ENCODE data around the gene DVL1.
"Not testable (repeated sequence)": the region's sequence is repeated elsewhere in the genome, so short reads cannot be mapped to it uniquely, and the experiment has no call there.

The DVL1 gene

GRCh38 chr1:1349256-1350012 lies at the start of gene DVL1:
Gene DVL1 (minus strand): TSS chr1:1349418. CDS start chr1:1349065, 353 bp downstream.
- DNase-seq, result peak; percentile 63 to 76

- no peak for DNase-seq
Observed at GRCh38 chr1:1398677-1399186, 49.5 kb upstream of the DVL1 start.

GRCh38 chr1:1397839-1398523 lies 48.8 kb upstream of the DVL1 start:
- no peak for DNase-seq

GRCh38 chr1:1395166-1395565 lies 45.9 kb upstream of the DVL1 start:
- DNase-seq, result no peak

- DNase-seq, result no peak
Observed at GRCh38 chr1:1394116-1394515, 44.9 kb upstream of the DVL1 start.

GRCh38 chr1:1393428-1393827 lies 44.2 kb upstream of the DVL1 start:
- DNase-seq, result no peak

GRCh38 chr1:1393014-1393413 lies 43.8 kb upstream of the DVL1 start:
- no peak for DNase-seq

- DNase-seq, result no peak
Observed at GRCh38 chr1:1391225-1391624, 42.0 kb upstream of the DVL1 start.

GRCh38 chr1:1390675-1391074 lies 41.5 kb upstream of the DVL1 start:
- DNase-seq, result no peak

- no peak for DNase-seq
Observed at GRCh38 chr1:1388078-1388472, 38.9 kb upstream of the DVL1 start.

GRCh38 chr1:1387098-1388077 lies 38.2 kb upstream of the DVL1 start:
- no peak for DNase-seq

GRCh38 chr1:1385931-1386330 lies 36.7 kb upstream of the DVL1 start:
- DNase-seq, result no peak

- not testable (repeated sequence) for DNase-seq
Observed at GRCh38 chr1:1385339-1385738, 36.1 kb upstream of the DVL1 start.

- no peak for DNase-seq
Observed at GRCh38 chr1:1381294-1381693, 32.1 kb upstream of the DVL1 start.

GRCh38 chr1:1380860-1381259 lies 31.6 kb upstream of the DVL1 start:
- DNase-seq, result no peak

GRCh38 chr1:1377540-1378205 lies 28.5 kb upstream of the DVL1 start:
- DNase-seq, result no peak

GRCh38 chr1:1376551-1377226 lies 27.5 kb upstream of the DVL1 start:
- no peak for DNase-seq

- peak; percentile 91 to 92 for DNase-seq
Observed at GRCh38 chr1:1374929-1375662, 25.9 kb upstream of the DVL1 start, which contains the start of gene AURKAIP1. Gene AURKAIP1 (minus strand): TSS chr1:1375207. CDS start chr1:1374756, 451 bp downstream.

GRCh38 chr1:1374589-1374928 lies 25.3 kb upstream of the DVL1 start:
- DNase-seq, result no peak

- DNase-seq, result no peak
Observed at GRCh38 chr1:1373815-1374588, 24.8 kb upstream of the DVL1 start.
